B cell (primary cell): ENCODE measurements around the gene TMEM219. TPM values are rescaled to one million over a fixed set of nuclear protein-coding genes. Genes with fewer than 3 reads are reported as not detected.

Source experiments
- ATAC-seq: fragments of 200-7000 bp; cut with Tn5 transposase; one replicate; pipeline ENCODE4 v1.10.0; 2021; ENCODE audit warnings: low read depth, mild to moderate bottlenecking, moderate number of reproducible peaks, moderate library complexity
- CTCF ChIA-PET: fragments of 350-600 bp; sonication (Branson Sonifier 250); formaldehyde crosslinking; loops from one replicate; lab custom pipeline; 2021; ENCODE audit warnings: antibody characterized with exemption, inconsistent platforms; lab: Charles Lee
- POLR2A ChIA-PET: fragments of 350-600 bp; sonication (Branson Sonifier 250); formaldehyde crosslinking; loops from one replicate; lab custom pipeline; 2021; ENCODE audit warnings: antibody characterized with exemption; lab: Charles Lee
- DNase-seq: peaks from one replicate; pipeline ENCODE4 v3.0.0; 2013
- H2AFZ ChIP-seq: 2 replicates; pipeline ENCODE4 v1.6.1; 2012; ENCODE audit warnings: mild to moderate bottlenecking, low read depth, low read length; ENCODE audit not compliant: insufficient read depth, poor library complexity, severe bottlenecking
- H3K27ac ChIP-seq, 2 donors: 1 replicate in 1 of 2; 2 replicates in 1 of 2; pipeline ENCODE4 v1.5.1; 2012 to 2013; ENCODE audit warnings: low read length in 2 of 2, mild to moderate bottlenecking in 2 of 2, moderate library complexity in 1 of 2
- H3K27me3 ChIP-seq, 4 experiments: fragments of 200-600 bp in 1 of 4; sonication (generic) in 1 of 4; replicated peaks in 1 of 4; 1 replicate in 2 of 4; 2 replicates in 2 of 4; pipeline versions ENCODE4 v1.6.1 to v1.7.0; 2013 to 2016; ENCODE audit warnings: low read length in 3 of 4, mild to moderate bottlenecking in 2 of 4, mixed read lengths in 1 of 4, moderate library complexity in 1 of 4; ENCODE audit not compliant: insufficient read depth in 4 of 4, control insufficient read depth in 3 of 4; ENCODE audit errors: control extremely low read depth in 1 of 4
- H3K36me3 ChIP-seq, 2 experiments: replicated peaks in 1 of 2; 1 replicate in 1 of 2; 2 replicates in 1 of 2; pipeline versions ENCODE4 v1.6.1 to v1.7.1; 2013; ENCODE audit warnings: low read length in 1 of 2; ENCODE audit not compliant: insufficient read depth in 2 of 2, control insufficient read depth in 1 of 2; ENCODE audit errors: control extremely low read depth in 1 of 2, extremely low read depth in 1 of 2
- H3K4me1 ChIP-seq, 2 donors: fragments of 200-600 bp in 1 of 2; sonication (generic) in 1 of 2; 1 replicate in 1 of 2; 2 replicates in 1 of 2; pipeline versions ENCODE4 v1.5.1 to v1.6.1; 2013 to 2017; ENCODE audit warnings: low read length in 2 of 2; ENCODE audit not compliant: control insufficient read depth in 2 of 2, insufficient read depth in 2 of 2
- H3K4me2 ChIP-seq: replicated peaks from 2 replicates; pipeline ENCODE3; 2012; ENCODE audit warnings: mild to moderate bottlenecking, low read depth, low read length; ENCODE audit not compliant: poor library complexity, severe bottlenecking
- H3K4me3 ChIP-seq, 5 experiments: fragments of 200-600 bp in 1 of 5; sonication (generic) in 1 of 5; 1 replicate in 3 of 5; 2 replicates in 2 of 5; pipeline versions ENCODE4 v1.5.1 to v1.7.0; 2011 to 2016; ENCODE audit warnings: low read length in 4 of 5, mild to moderate bottlenecking in 4 of 5, low read depth in 2 of 5, control low read depth in 1 of 5, moderate library complexity in 1 of 5; ENCODE audit not compliant: insufficient read depth in 1 of 5; ENCODE audit errors: control extremely low read depth in 1 of 5, extremely low read depth in 1 of 5
- H3K79me2 ChIP-seq: fragments of 200-600 bp; sonication (generic); one replicate; pipeline ENCODE4 v1.6.0; 2016; ENCODE audit warnings: low read length; ENCODE audit not compliant: control insufficient read depth, insufficient read depth
- H3K9ac ChIP-seq: fragments of 200-600 bp; sonication (generic); 2 replicates; pipeline ENCODE4 v1.6.1; 2017; ENCODE audit warnings: mild to moderate bottlenecking, low read length, moderate library complexity
- H3K9me3 ChIP-seq, 3 donors: one replicate each; pipeline versions ENCODE4 v1.6.1 to v1.7.1; 2013; ENCODE audit warnings: low read length in 2 of 3; ENCODE audit not compliant: control insufficient read depth in 2 of 3, insufficient read depth in 1 of 3; ENCODE audit errors: control extremely low read depth in 1 of 3
- H4K20me1 ChIP-seq: 2 replicates; pipeline ENCODE4 v1.6.0; 2012; ENCODE audit warnings: mild to moderate bottlenecking, low read length; ENCODE audit not compliant: insufficient read depth, control insufficient read depth, poor library complexity, severe bottlenecking
- H3K27ac Mint-ChIP-seq: one replicate; pipeline ENCODE4 v1.8.0; 2021; ENCODE audit warnings: mixed read lengths
- H3K27me3 Mint-ChIP-seq: one replicate; pipeline ENCODE4 v1.8.0; 2021; ENCODE audit warnings: mixed read lengths
- H3K4me1 Mint-ChIP-seq: one replicate; pipeline ENCODE4 v1.8.0; 2021; ENCODE audit warnings: mixed read lengths
- H3K4me3 Mint-ChIP-seq: one replicate; pipeline ENCODE4 v1.8.0; 2021; ENCODE audit warnings: mixed read lengths
- H3K9me3 Mint-ChIP-seq: one replicate; pipeline ENCODE4 v1.8.0; 2022; ENCODE audit warnings: mixed read lengths; ENCODE audit not compliant: insufficient read depth
- EZH2 ChIP-seq: IDR thresholded peaks from 2 replicates; pipeline ENCODE4 v1.6.1; 2012; ENCODE audit warnings: borderline replicate concordance, low read depth, mild to moderate bottlenecking, moderate library complexity, low read length; ENCODE audit not compliant: insufficient read depth, poor library complexity, severe bottlenecking
- WGBS: methylation state at CpG from one replicate; pipeline ENCODE4 v1.1.5; 2013; ENCODE audit warnings: missing lambda C conversion rate; ENCODE audit not compliant: insufficient coverage; 5-methylcytosine and 5-hydroxymethylcytosine counted together
- intact Hi-C: fragments of 100-400 bp; cut with micrococcal nuclease; formaldehyde crosslinking; loops from one replicate; pipeline ENCODE4 v1.10.0; 2022
- polyA plus RNA-seq: library from polyadenylated mRNA; depleted of rRNA; stranded (reverse); fragments of >200 nt; gene quantifications from 2 replicates; pipeline ENCODE4 v1.2.3, GENCODE V29; 2012
- total RNA-seq, 2 donors: library from RNA; stranded (reverse); fragments of 120-200 nt in 1 of 2; gene quantifications; 1 replicate in 1 of 2; 2 replicates in 1 of 2; pipeline versions ENCODE4 v1.2.3 to v1.2.4, GENCODE V29; 2013 to 2022
- TF ChIP-seq, protein P1 (sequence below): fragments of 200-600 bp; IDR thresholded peaks from one replicate; pipeline ENCODE4 v1.8.0; 2022; ENCODE audit warnings: antibody characterized with exemption, mild to moderate bottlenecking

TMEM219 gene
- total and polyA plus RNA-seq, 2 donors (not counting 1 experiment from before 2014, with no cell fraction given), result 66.6 to 103 TPM

GRCh38 chr16:29986231-29986630 is 24.4 kb downstream of the TMEM219 start:
- no peaks in the 10 kb centered on the region for H3K79me2 ChIP-seq
- no peak overlapping the region for H3K4me2 ChIP-seq
- H3K4me1 ChIP-seq, result no peaks in the 10 kb centered on the region
- no peaks in the 10 kb centered on the region for H4K20me1 ChIP-seq
- DNase-seq (no peak), ATAC-seq (no peak)
- no peaks in the 10 kb centered on the region for H3K27me3 ChIP-seq
- intact Hi-C loops, result no loop called here
- 96% methylated on average over 20 of the region's 20 CpGs for WGBS
- no peak overlapping the region for H2AFZ ChIP-seq
- no peak overlapping the region for H3K4me3 Mint-ChIP-seq
- no peaks in the 10 kb centered on the region for H3K4me1 Mint-ChIP-seq
- ChIA-PET POLR2A (no interaction called here), CTCF (no interaction called here)
- H3K27ac Mint-ChIP-seq, result no peak overlapping the region
- no peaks in the 10 kb centered on the region for H3K27me3 Mint-ChIP-seq
- H3K9me3 Mint-ChIP-seq, result no peaks in the 10 kb centered on the region
- no peak overlapping the region for H3K4me3 ChIP-seq
- no peak overlapping the region for H3K27ac ChIP-seq
- no peaks in the 10 kb centered on the region for H3K9me3 ChIP-seq
- no peak overlapping the region for H3K9ac ChIP-seq
- TF ChIP-seq EZH2, result no peak
- TF ChIP-seq, protein P1, sequence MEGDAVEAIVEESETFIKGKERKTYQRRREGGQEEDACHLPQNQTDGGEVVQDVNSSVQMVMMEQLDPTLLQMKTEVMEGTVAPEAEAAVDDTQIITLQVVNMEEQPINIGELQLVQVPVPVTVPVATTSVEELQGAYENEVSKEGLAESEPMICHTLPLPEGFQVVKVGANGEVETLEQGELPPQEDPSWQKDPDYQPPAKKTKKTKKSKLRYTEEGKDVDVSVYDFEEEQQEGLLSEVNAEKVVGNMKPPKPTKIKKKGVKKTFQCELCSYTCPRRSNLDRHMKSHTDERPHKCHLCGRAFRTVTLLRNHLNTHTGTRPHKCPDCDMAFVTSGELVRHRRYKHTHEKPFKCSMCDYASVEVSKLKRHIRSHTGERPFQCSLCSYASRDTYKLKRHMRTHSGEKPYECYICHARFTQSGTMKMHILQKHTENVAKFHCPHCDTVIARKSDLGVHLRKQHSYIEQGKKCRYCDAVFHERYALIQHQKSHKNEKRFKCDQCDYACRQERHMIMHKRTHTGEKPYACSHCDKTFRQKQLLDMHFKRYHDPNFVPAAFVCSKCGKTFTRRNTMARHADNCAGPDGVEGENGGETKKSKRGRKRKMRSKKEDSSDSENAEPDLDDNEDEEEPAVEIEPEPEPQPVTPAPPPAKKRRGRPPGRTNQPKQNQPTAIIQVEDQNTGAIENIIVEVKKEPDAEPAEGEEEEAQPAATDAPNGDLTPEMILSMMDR, result no peak
- peaks cover 0 to 76% of the 10 kb centered on the region in 2 experiments for H3K36me3 ChIP-seq

DNA sequence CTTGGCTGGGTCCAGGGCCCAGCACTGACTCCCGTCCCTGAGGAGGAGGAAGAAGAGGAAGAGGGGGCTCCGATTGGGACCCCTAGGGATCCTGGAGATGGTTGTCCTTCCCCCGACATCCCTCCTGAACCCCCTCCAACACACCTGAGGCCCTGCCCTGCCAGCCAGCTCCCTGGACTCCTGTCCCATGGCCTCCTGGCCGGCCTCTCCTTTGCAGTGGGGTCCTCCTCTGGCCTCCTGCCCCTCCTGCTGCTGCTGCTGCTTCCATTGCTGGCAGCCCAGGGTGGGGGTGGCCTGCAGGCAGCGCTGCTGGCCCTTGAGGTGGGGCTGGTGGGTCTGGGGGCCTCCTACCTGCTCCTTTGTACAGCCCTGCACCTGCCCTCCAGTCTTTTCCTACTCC is 25.1 kb downstream of the TMEM219 start:
- H3K36me3 ChIP-seq, result peaks cover 0 to 69% of the 10 kb centered on the region in 2 experiments
- H2AFZ ChIP-seq, result no peak overlapping the region
- H3K4me3 ChIP-seq, result no peak overlapping the region
- intact Hi-C loops, result no loop called here
- ChIA-PET CTCF (no interaction called here), POLR2A (no interaction called here)
- H4K20me1 ChIP-seq, result no peaks in the 10 kb centered on the region
- no peak overlapping the region for H3K27ac ChIP-seq
- Mint-ChIP-seq H3K4me3 (no peak overlapping the region), H3K4me1 (no peaks in the 10 kb centered on the region), H3K27ac (no peak overlapping the region), H3K27me3 (no peaks in the 10 kb centered on the region), H3K9me3 (no peaks in the 10 kb centered on the region)
- no peaks in the 10 kb centered on the region for H3K4me1 ChIP-seq
- no peak overlapping the region for H3K4me2 ChIP-seq
- no peaks in the 10 kb centered on the region for H3K27me3 ChIP-seq
- ATAC-seq (no peak), DNase-seq (no peak)
- no peak overlapping the region for H3K9ac ChIP-seq
- TF ChIP-seq, protein P1, result no peak
- no peak for TF ChIP-seq EZH2
- 100% methylated on average over 2 of the region's 5 CpGs for WGBS
- no peaks in the 10 kb centered on the region for H3K9me3 ChIP-seq
- no peaks in the 10 kb centered on the region for H3K79me2 ChIP-seq
